ENCODE data around the gene IRF3. TPM values are rescaled to one million over a fixed set of nuclear protein-coding genes. Genes with fewer than 3 reads are reported as not detected.

The IRF3 gene
- total and polyA plus RNA-seq, 2 of the 4 experiments (the other 2 are of a cell fraction) = 39.6 to 65.2 TPM

DNA sequence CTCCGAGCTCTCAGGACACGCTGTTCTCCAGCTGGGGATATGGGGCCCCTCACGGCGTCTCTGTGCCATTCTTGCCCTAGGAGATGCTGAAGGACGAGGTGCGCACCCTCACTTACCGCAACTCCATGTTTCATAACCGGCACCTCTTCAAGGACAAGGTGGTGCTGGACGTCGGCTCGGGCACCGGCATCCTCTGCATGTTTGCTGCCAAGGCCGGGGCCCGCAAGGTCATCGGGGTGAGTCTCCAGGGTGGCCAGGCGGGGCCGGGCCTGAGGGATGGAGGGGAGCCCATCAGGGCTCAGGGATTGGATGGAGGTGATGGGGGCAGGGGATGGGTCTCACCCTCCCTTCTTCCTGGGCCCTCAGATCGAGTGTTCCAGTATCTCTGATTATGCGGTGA, 16.2 kb upstream of the IRF3 start:
- no peak for TF ChIP-seq MAZ (IDR thresholded peaks at IDR 0.05; ENCODE audit: borderline replicate concordance, low read depth, low read length)
- no peak for TF ChIP-seq RCOR1 (IDR thresholded peaks at IDR 0.05; ENCODE audit: insufficient replicate concordance, low read length)

More for the DNA sequence above, 16.2 kb upstream of the IRF3 start:
- ChIA-PET POLR2A (ENCODE audit: unreplicated experiment) (no interaction called here), CTCF (no interaction called here)
- Histone ChIP-seq H3K18ac (ENCODE audit: low read depth, low read length) (no peak overlapping the region), H2BK5ac (ENCODE audit: low read depth, low read length, poor library complexity, severe bottlenecking) (no peak overlapping the region), H3K27ac (ENCODE audit: insufficient read depth, low read length) (no peak overlapping the region), H3K27me3 (ENCODE audit: control insufficient read depth, insufficient read depth, low read length) (no peaks in the 10 kb centered on the region), H2AFZ (replicated peaks; ENCODE audit: low read length, poor library complexity) (no peak overlapping the region), H3K9ac (ENCODE audit: low read depth, low read length) (no peak overlapping the region), H4K91ac (ENCODE audit: insufficient read depth, low read depth, low read length) (no peak overlapping the region), H2BK20ac (ENCODE audit: low read depth, low read length) (no peak overlapping the region), H2BK120ac (ENCODE audit: low read depth, low read length) (no peak overlapping the region), H3K79me1 (ENCODE audit: low read depth in 1 of 2, low read length in 2 of 2) (peaks cover 19 to 71% of the 10 kb centered on the region in 2 experiments), H3K4me3 (ENCODE audit: insufficient read depth, low read depth, low read length) (no peak overlapping the region), H4K5ac (ENCODE audit: low read depth, low read length) (no peak overlapping the region), H3K9me1 (ENCODE audit: insufficient read depth, low read length) (peaks cover 3% of the 10 kb centered on the region; the same call in 1 of the 2 replicates), H3K4ac (ENCODE audit: low read depth, low read length) (no peak overlapping the region), H3K56ac (ENCODE audit: extremely low read depth, insufficient read depth, low read length) (no peak overlapping the region), H3K4me1 (ENCODE audit: control insufficient read depth, insufficient read depth, low read length) (peaks cover 13% of the 10 kb centered on the region), H2AK5ac (ENCODE audit: low read depth, low read length) (no peak overlapping the region), H2BK15ac (ENCODE audit: low read depth, low read length) (no peak overlapping the region), H3K4me2 (ENCODE audit: low read depth, low read length) (no peak overlapping the region), H2AK9ac (replicated peaks; ENCODE audit: low read depth, low read length, poor library complexity) (peak overlapping the region; percentile 39), H3K9me3 (ENCODE audit: control insufficient read depth, insufficient read depth, low read length) (no peaks in the 10 kb centered on the region), H3K23ac (ENCODE audit: low read depth, low read length) (no peak overlapping the region), H4K20me1 (ENCODE audit: insufficient read depth, low read length) (peaks cover 55% of the 10 kb centered on the region), H3K36me3 (ENCODE audit: control insufficient read depth, insufficient read depth, low read length) (peaks cover 38% of the 10 kb centered on the region), H4K8ac (ENCODE audit: low read depth in 2 of 2, low read length in 2 of 2) (no peak overlapping the region), H3K14ac (replicated peaks; ENCODE audit: low read depth, low read length) (no peak overlapping the region)
- ATAC-seq (ENCODE audit: low read depth) = no peak
- dilution Hi-C loops (cut with HindIII; ENCODE audit: low sequenced_read_pairs, unreplicated experiment) (no loop called here), intact Hi-C loops (cut with micrococcal nuclease) (loop anchor here (5.0 kb wide), 1 partner anchor 110 kb away; no protein-coding TSS in a partner anchor), in situ Hi-C loops (cut with MboI; ENCODE audit: low sequenced_read_pairs) (loop anchor here (10.0 kb wide), 1 partner anchor 173 kb away; the partner anchor contains the start of gene PTOV1)
- DNase-seq = no peak
- BruUV-seq (replicated peaks) = no TSS peak
- 99% methylated on average over 10 of the region's 19 CpGs; no CpG with 5 or more reads in 1 of the 2 experiments for WGBS, 2 experiments (ENCODE audit: extremely low coverage in 2 of 2, insufficient read length in 1 of 2)

Measured in IMR-90 (cell line).